Measurements from ENCODE around the gene DOCK2. TPM values are rescaled to one million over a fixed set of nuclear protein-coding genes. Genes with fewer than 3 reads are reported as not detected.

Gene DOCK2
- total and polyA plus RNA-seq, 2 of the 8 experiments (the other 6 are each of a cell fraction or from before 2014, with no cell fraction given), result 3.9 to 5.7 TPM

DNA sequence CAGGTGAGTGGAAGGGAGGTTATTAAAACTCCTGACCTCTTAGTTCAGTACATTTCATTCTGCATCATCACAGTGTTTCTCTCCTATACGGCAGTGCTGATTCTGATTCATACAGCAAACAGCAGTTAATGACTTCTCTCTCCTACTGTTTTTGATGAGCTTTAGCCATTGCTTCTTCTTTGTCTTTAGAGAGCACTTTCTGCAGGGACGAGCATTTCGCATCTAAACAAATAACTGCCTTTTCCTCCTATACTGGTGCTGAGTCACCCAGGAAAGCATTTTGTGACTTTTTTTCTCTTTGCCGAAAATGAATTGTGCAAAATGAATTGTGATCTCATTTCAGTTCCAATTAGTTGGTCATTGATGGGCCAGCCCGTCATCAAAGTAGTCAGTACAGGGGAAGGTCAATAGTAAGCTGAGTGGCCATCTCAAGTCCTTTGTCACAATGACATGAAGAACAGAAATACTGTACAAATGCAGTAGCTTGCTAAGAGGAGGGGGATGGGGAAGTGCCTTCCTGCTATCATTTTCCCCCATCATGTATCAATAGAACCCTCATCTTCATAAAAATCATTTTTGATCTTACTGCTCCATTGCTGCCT, 244.7 kb downstream of the DOCK2 start:
- Histone ChIP-seq H2BK20ac (ENCODE audit: low read length) (no peak overlapping the region), H3K36me3 (ENCODE audit: control insufficient read depth in 2 of 4, insufficient read depth in 4 of 4, low read length in 3 of 4) (no peaks in the 10 kb centered on the region), H3K4me1 (replicated peaks in 1 of 4; ENCODE audit: control insufficient read depth in 3 of 4, insufficient read depth in 4 of 4, low read length in 3 of 4) (peaks cover 0 to 4% (median 0%) of the 10 kb centered on the region in 4 experiments; a peak in 1 of 7 replicates), H2BK12ac (ENCODE audit: low read depth, low read length) (no peak overlapping the region), H4K8ac (ENCODE audit: extremely low read depth, insufficient read depth, low read length) (no peak overlapping the region), H4K91ac (replicated peaks; ENCODE audit: insufficient read length, low read length) (no peak overlapping the region), H3K27me3 (replicated peaks in 1 of 4; ENCODE audit: control insufficient read depth in 3 of 4, extremely low read depth in 1 of 4, insufficient read depth in 3 of 4, low read length in 3 of 4) (no peaks in the 10 kb centered on the region), H3K18ac (ENCODE audit: extremely low read depth, low read length) (no peak overlapping the region), H3K56ac (replicated peaks; ENCODE audit: insufficient read length, low read depth, low read length) (no peak overlapping the region), H2BK15ac (ENCODE audit: low read length) (no peak overlapping the region), H2AK5ac (ENCODE audit: low read depth, low read length) (no peak overlapping the region), H3K14ac (ENCODE audit: insufficient read length) (no peak overlapping the region), H3K23me2 (ENCODE audit: low read depth, low read length) (no peaks in the 10 kb centered on the region), H3K79me1 (ENCODE audit: low read depth, low read length) (no peaks in the 10 kb centered on the region), H3K79me2 (ENCODE audit: control insufficient read depth in 1 of 2, insufficient read depth in 2 of 2, low read length in 2 of 2) (no peaks in the 10 kb centered on the region), H3K27ac (ENCODE audit: low read depth, low read length) (no peak overlapping the region), H3K4me2 (ENCODE audit: insufficient read depth in 1 of 2, low read depth in 2 of 2, low read length in 2 of 2) (no peak overlapping the region), H2AFZ (ENCODE audit: low read length) (no peak overlapping the region), H2BK5ac (ENCODE audit: low read depth, low read length) (no peak overlapping the region), H3K4ac (replicated peaks; ENCODE audit: insufficient read length, low read depth, low read length) (no peak overlapping the region), H4K20me1 (replicated peaks in 1 of 2; ENCODE audit: control insufficient read depth in 1 of 2, insufficient read depth in 2 of 2, low read length in 2 of 2) (no peaks in the 10 kb centered on the region), H3K9me3 (ENCODE audit: insufficient read depth in 2 of 2, low read depth in 1 of 2, low read length in 1 of 2) (no peaks in the 10 kb centered on the region), H2BK120ac (replicated peaks; ENCODE audit: low read depth, low read length) (no peak overlapping the region), H3K23ac (ENCODE audit: insufficient read length) (no peak overlapping the region), H4K5ac (ENCODE audit: insufficient read length, low read depth, low read length) (no peak overlapping the region), H3K4me3 (ENCODE audit: extremely low read depth in 1 of 4, insufficient read depth in 2 of 4, low read depth in 3 of 4, low read length in 4 of 4) (no peak overlapping the region), H3K9ac (replicated peaks in 1 of 4; ENCODE audit: extremely low read depth in 1 of 4, low read depth in 3 of 4, low read length in 3 of 4) (no peak overlapping the region)
- 85% methylated on average over 5 of the region's 5 CpGs; no CpG with 5 or more reads in 1 of the 2 experiments for WGBS, 2 experiments (ENCODE audit: extremely low coverage in 1 of 2, insufficient coverage in 1 of 2, insufficient read length in 1 of 2, insufficient replicate concordance in 2 of 2, low coverage in 1 of 2, low lambda C conversion rate in 2 of 2, missing lambda C conversion rate in 1 of 2)
- ChIA-PET CTCF (ENCODE audit: partially characterized antibody) (interaction anchor here (1.2 to 2.3 kb wide), 2 partner anchors 74 to 99 kb away, joined by 4 to 9 read pairs; partner anchors contain the start of gene INSYN2B), POLR2A (ENCODE audit: partially characterized antibody) (no interaction called here)
- FAIRE-seq (no peak), DNase-seq (ENCODE audit: low read depth in 1 of 2, low spot score in 2 of 2) (no peak)
- TF ChIP-seq PHF8 (conservative IDR thresholded peaks at IDR 0.05; ENCODE audit: low read depth, low read length) (no peak), CBX5 (IDR thresholded peaks at IDR 0.05; ENCODE audit: low read depth, low read length) (no peak), EZH2 (IDR thresholded peaks at IDR 0.05; ENCODE audit: low read depth, low read length, severe bottlenecking) (no peak), SP1 (IDR thresholded peaks at IDR 0.05; ENCODE audit: low read depth, low read length) (no peak), RBBP5 (IDR thresholded peaks at IDR 0.05; ENCODE audit: borderline replicate concordance, low read depth, low read length) (no peak), EP300 (IDR thresholded peaks at IDR 0.05; ENCODE audit: borderline replicate concordance in 1 of 2, low read depth in 2 of 2, low read length in 2 of 2) (no peak), RXRA (IDR thresholded peaks at IDR 0.05; ENCODE audit: insufficient read depth, low read depth, low read length) (no peak), RNF2 (IDR thresholded peaks at IDR 0.05; ENCODE audit: borderline replicate concordance, low read depth, low read length, missing control alignments, poor library complexity, severe bottlenecking) (no peak), CTBP2 (IDR thresholded peaks at IDR 0.05; ENCODE audit: borderline replicate concordance, insufficient read depth, insufficient read length, low read length) (no peak), HDAC2 (IDR thresholded peaks at IDR 0.05; ENCODE audit: borderline replicate concordance in 1 of 2, low read depth in 2 of 2, low read length in 2 of 2) (no peak), CREB1 (IDR thresholded peaks at IDR 0.05) (no peak), SUZ12 (IDR thresholded peaks at IDR 0.05; ENCODE audit: low read length) (no peak)
